K562 (cell line): ENCODE data around the gene SSTR5. TPM values are rescaled to one million over a fixed set of nuclear protein-coding genes. Genes with fewer than 3 reads are reported as not detected.

Experiments used
- ATAC-seq: fragments of 200-7000 bp; cut with Tn5 transposase; 3 replicates; pipeline ENCODE4 v1.9.1; 2020; ENCODE audit warnings: moderate library complexity
- BruUV-seq: library from RNA; stranded (reverse); fragments of 400-500 nt; replicated peaks from 2 replicates; lab custom pipeline; 2021; lab: Mats Ljungman, UMichigan
- CTCF ChIA-PET: fragments of 300-600 bp; formaldehyde crosslinking; extraction: SDS; loops from one replicate; lab custom pipeline; 2021; ENCODE audit warnings: low intra/inter-chr PET ratio; lab: Yijun Ruan, JAX
- POLR2A ChIA-PET: fragments of 300-600, 350-650 bp; sonication (Branson Sonifier 250); formaldehyde crosslinking; extraction: SDS; loops from one replicate; lab custom pipeline; 2021; ENCODE audit warnings: antibody characterized with exemption, inconsistent platforms; lab: Yijun Ruan, JAX
- DNase-seq, 4 experiments: peaks; one replicate each; pipeline versions ENCODE4 v3.0.0 to v3.0.0-alpha.2; 2011 to 2018; ENCODE audit warnings: low spot score in 3 of 4, mixed read lengths in 3 of 4; ENCODE audit errors: extremely low read depth in 1 of 4
- FAIRE-seq: peaks from 2 replicates; lab custom pipeline; 2011; peaks lifted over from hg19 to GRCh38; lab: Jason Lieb, UNC
- H2AFZ ChIP-seq: 2 replicates; pipeline ENCODE4 v1.6.0; 2011; ENCODE audit warnings: low read depth, low read length, control low read depth, inconsistent platforms
- H3K27ac ChIP-seq: fragments of 200-600 bp; 3 replicates; pipeline ENCODE4 v1.8.0; 2011; ENCODE audit warnings: low read depth, mild to moderate bottlenecking, control low read depth, inconsistent platforms, low read length, moderate library complexity, mixed read lengths; ENCODE audit errors: extremely low read depth
- H3K27me3 ChIP-seq, 2 experiments: fragments of 300-600 bp in 1 of 2; 2 replicates in 1 of 2; 3 replicates in 1 of 2; pipeline versions ENCODE4 v1.6.0 to v1.8.0; 2011; ENCODE audit warnings: inconsistent platforms in 2 of 2, low read length in 2 of 2, mild to moderate bottlenecking in 1 of 2, mixed read lengths in 1 of 2, moderate library complexity in 1 of 2; ENCODE audit not compliant: control insufficient read depth in 2 of 2, insufficient read depth in 2 of 2
- H3K36me3 ChIP-seq: fragments of 300-600 bp; 3 replicates; pipeline ENCODE4 v1.8.0; 2011; ENCODE audit warnings: mild to moderate bottlenecking, low read length, inconsistent platforms; ENCODE audit not compliant: control insufficient read depth, insufficient read depth
- H3K4me1 ChIP-seq, 2 experiments: fragments of 200-600 bp in 1 of 2; replicated peaks in 1 of 2; 2 replicates in 1 of 2; 3 replicates in 1 of 2; pipeline versions ENCODE4 v1.5.1 to v1.8.0; 2011; ENCODE audit warnings: inconsistent platforms in 2 of 2, low read length in 2 of 2, mild to moderate bottlenecking in 1 of 2, mixed read lengths in 1 of 2, moderate library complexity in 1 of 2; ENCODE audit not compliant: control insufficient read depth in 2 of 2, insufficient read depth in 2 of 2
- H3K4me2 ChIP-seq: 2 replicates; pipeline ENCODE4 v1.6.1; 2011; ENCODE audit warnings: low read length, control low read depth, inconsistent platforms, mixed read lengths; ENCODE audit not compliant: insufficient read depth
- H3K4me3 ChIP-seq: fragments of 200-600 bp; sonication (generic), shearing (Covaris generic); 2 replicates; pipeline ENCODE4 v1.5.1; 2016; ENCODE audit warnings: control low read depth, inconsistent platforms
- H3K79me2 ChIP-seq: fragments of 200-600 bp; 3 replicates; pipeline ENCODE4 v1.8.0; 2011; ENCODE audit warnings: low read length, inconsistent platforms; ENCODE audit not compliant: control insufficient read depth, insufficient read depth
- H3K9ac ChIP-seq, 2 experiments: 2 replicates each; pipeline versions ENCODE4 v1.6.0 to v1.6.1; 2011; ENCODE audit warnings: low read depth in 2 of 2, low read length in 2 of 2, control low read depth in 1 of 2, inconsistent platforms in 1 of 2, mild to moderate bottlenecking in 1 of 2, mixed read lengths in 1 of 2; ENCODE audit not compliant: insufficient read depth in 1 of 2
- H3K9me1 ChIP-seq: one replicate; pipeline ENCODE4 v1.6.0; 2011; ENCODE audit warnings: inconsistent platforms, mild to moderate bottlenecking, low read length, moderate library complexity; ENCODE audit not compliant: control insufficient read depth, insufficient read depth
- H3K9me3 ChIP-seq: replicated peaks from 2 replicates; pipeline ENCODE4 v1.5.1; 2011; ENCODE audit warnings: low read depth, low read length, inconsistent platforms; ENCODE audit not compliant: control insufficient read depth, insufficient read depth
- H4K20me1 ChIP-seq: replicated peaks from 2 replicates; pipeline ENCODE4 v1.6.1; 2011; ENCODE audit warnings: low read length, inconsistent platforms, mixed read lengths; ENCODE audit not compliant: control insufficient read depth, insufficient read depth
- CREBBP ChIP-seq: IDR thresholded peaks from one replicate; pipeline ENCODE4 v1.6.1; 2012; ENCODE audit warnings: low read depth, mild to moderate bottlenecking, control low read depth, inconsistent platforms, low read length
- CTCF ChIP-seq, 3 experiments: IDR thresholded peaks in 2 of 3; conservative IDR thresholded peaks in 1 of 3; 2 replicates each; pipeline ENCODE4 v1.5.1; 2011 to 2012; ENCODE audit warnings: low read length in 3 of 3, mild to moderate bottlenecking in 3 of 3, control low read depth in 2 of 3, improper control_type of control experiment in 1 of 3, inconsistent platforms in 1 of 3, low read depth in 1 of 3, mixed read lengths in 1 of 3, moderate library complexity in 1 of 3; ENCODE audit not compliant: insufficient read depth in 2 of 3
- MTF1 ChIP-seq: fragments of 250-450 bp; sonication (Bioruptor Pico); IDR thresholded peaks from 2 replicates; pipeline ENCODE4 v1.9.0; 2021; ENCODE audit warnings: moderate library complexity, mild to moderate bottlenecking, inconsistent platforms, borderline replicate concordance
- PYGO2 ChIP-seq: fragments of 450-650 bp; IDR thresholded peaks from 2 replicates; pipeline ENCODE4 v1.6.1; 2016; ENCODE audit warnings: mild to moderate bottlenecking, missing genetic modification characterization, moderate library complexity, missing compliant biosample characterization
- SRF ChIP-seq, 2 experiments: fragments of 250-450, 450-650 bp in 1 of 2; sonication (Bioruptor Pico) in 1 of 2; sonication (generic) in 1 of 2; formaldehyde crosslinking; IDR thresholded peaks; 2 replicates each; pipeline versions ENCODE4 v1.5.0 to v1.5.1; 2020 to 2022; ENCODE audit warnings: mild to moderate bottlenecking in 1 of 2, missing genetic modification reagents in 1 of 2
- TCF7L2 ChIP-seq: fragments of 150-350 bp; IDR thresholded peaks from 2 replicates; pipeline ENCODE4 v1.6.1; 2016; ENCODE audit warnings: low read depth, mild to moderate bottlenecking, low read length, moderate library complexity
- WGBS: fragments of 100-300 bp; shearing (Covaris generic); methylation state at CpG from one replicate; pipeline ENCODE4 v1.1.6; 2016; ENCODE audit warnings: low coverage, mixed read lengths; ENCODE audit not compliant: insufficient coverage; ENCODE audit errors: missing lambda C conversion rate; 5-methylcytosine and 5-hydroxymethylcytosine counted together
- in situ Hi-C: fragments of 300-500 bp; cut with MboI; formaldehyde crosslinking; loops from 4 replicates; pipeline ENCODE4 v1.15.0; 2018; ENCODE audit warnings: inconsistent platforms, mixed read lengths
- intact Hi-C: fragments of 100-400 bp; cut with micrococcal nuclease; formaldehyde crosslinking; loops from 2 replicates; pipeline ENCODE4 v1.14.2; 2022
- polyA plus RNA-seq, 8 experiments: library from polyadenylated mRNA; depleted of rRNA in 4 of 8; stranded (reverse) in 5 of 8; unstranded in 3 of 8; fragments of >200 nt; fragmentation: Nextera tagmentation in 2 of 8; fragmentation: Illumina TruSeq in 1 of 8; extraction: Ambion mirVana in 2 of 8; extraction: Trizol in 1 of 8; gene quantifications; 2 replicates each; pipeline versions ENCODE4 v1.2.1 to v1.2.3, GENCODE V29; 2011 to 2014; ENCODE audit warnings: inconsistent platforms in 1 of 8, missing spikeins in 1 of 8
- total RNA-seq, 7 experiments: library from RNA; depleted of rRNA in 6 of 7; stranded (reverse); fragments of >200 nt in 6 of 7; fragmentation: Illumina TruSeq in 2 of 7; extraction: Trizol in 2 of 7; gene quantifications; 2 replicates each; pipeline versions ENCODE4 v1.2.1 to v1.2.3, GENCODE V29; 2011 to 2021; ENCODE audit warnings: low replicate concordance in 1 of 7
- TF ChIP-seq, protein P1 (sequence below): sonication (generic); formaldehyde crosslinking; IDR thresholded peaks from 2 replicates; pipeline ENCODE4 v1.8.0; 2022; ENCODE audit warnings: missing genetic modification reagents, mild to moderate bottlenecking, moderate library complexity, borderline replicate concordance

The SSTR5 gene
- total and polyA plus RNA-seq, 9 of the 15 experiments (the other 6 are each of a cell fraction or from before 2014, with no cell fraction given): not detected

DNA sequence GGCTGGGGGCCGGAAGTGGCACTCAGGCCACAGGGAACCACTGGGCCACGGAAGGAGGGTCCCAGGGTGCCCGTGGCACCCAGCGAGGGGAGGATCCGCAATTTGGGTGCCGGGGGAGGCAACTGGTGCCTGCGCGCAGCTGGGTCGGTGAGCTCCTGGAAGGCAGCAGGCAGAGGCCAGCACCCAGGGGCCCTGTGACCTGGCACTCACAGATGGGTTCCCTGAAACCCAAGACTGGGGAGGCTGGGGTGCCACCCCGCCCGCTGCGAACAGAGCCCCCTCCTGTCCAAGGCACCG lies 663 bp downstream of the SSTR5 start (continued):
- no peak for TF ChIP-seq MTF1 (CRISPR knock-in tag)
- TF ChIP-seq CREBBP: no peak
- TF ChIP-seq, all 486 proteins: peak for 0

GRCh38 chr16:1073566-1074378 lies 1.2 kb downstream of the SSTR5 start:
- in situ Hi-C loops: no loop called here
- 8% methylated on average over 17 of the region's 30 CpGs for WGBS
- peaks cover 0 to 37% of the 10 kb centered on the region in 2 experiments; a peak in 1 of 5 replicates for H3K4me1 ChIP-seq
- no peaks in the 10 kb centered on the region for H3K36me3 ChIP-seq
- FAIRE-seq (no peak), ATAC-seq (peak; percentile 58; the same call in 2 of the 3 replicates)
- no peaks in the 10 kb centered on the region for H3K9me3 ChIP-seq
- no peaks in the 10 kb centered on the region for H3K79me2 ChIP-seq
- H3K9me1 ChIP-seq: no peaks in the 10 kb centered on the region
- H3K27me3 ChIP-seq: peaks cover 1 to 24% of the 10 kb centered on the region in 2 experiments; a peak in 4 of 5 replicates
- no TSS peak for BruUV-seq
- TF ChIP-seq, protein P1, sequence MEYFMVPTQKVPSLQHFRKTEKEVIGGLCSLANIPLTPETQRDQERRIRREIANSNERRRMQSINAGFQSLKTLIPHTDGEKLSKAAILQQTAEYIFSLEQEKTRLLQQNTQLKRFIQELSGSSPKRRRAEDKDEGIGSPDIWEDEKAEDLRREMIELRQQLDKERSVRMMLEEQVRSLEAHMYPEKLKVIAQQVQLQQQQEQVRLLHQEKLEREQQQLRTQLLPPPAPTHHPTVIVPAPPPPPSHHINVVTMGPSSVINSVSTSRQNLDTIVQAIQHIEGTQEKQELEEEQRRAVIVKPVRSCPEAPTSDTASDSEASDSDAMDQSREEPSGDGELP (CRISPR knock-in tag): peak; percentile 16; the same call in 1 of the 2 replicates
- TF ChIP-seq PYGO2 (tag) (no peak), TCF7L2 (no peak), SRF (CRISPR knock-in tag; IDR thresholded peaks at IDR 0.05) (no peak), CTCF (IDR thresholded peaks at IDR 0.05 in 2 of 3, conservative IDR thresholded peaks at IDR 0.05 in 1 of 3; ENCODE audit: insufficient read depth in 2 of 3, low read depth in 1 of 3, low read length in 3 of 3) (peak; percentile 25 to 41 (median 38); a peak in 5 of 6 replicates)
- TF ChIP-seq, all 486 proteins: peak for 2
- peak in 3 of 4 experiments; percentile 24 to 40 (median 30) for DNase-seq
- no peak overlapping the region for H2AFZ ChIP-seq
- intact Hi-C loops: no loop called here
- H3K4me2 ChIP-seq: no peak overlapping the region
- H4K20me1 ChIP-seq: no peaks in the 10 kb centered on the region; the same call in 1 of the 2 replicates
- H3K9ac ChIP-seq: no peak overlapping the region
- ChIA-PET CTCF (interaction anchor here (0.6 kb wide), 1 partner anchor 28 kb away, joined by 3 read pairs; no protein-coding TSS in a partner anchor), POLR2A (interaction anchor here (0.6 kb wide), 1 partner anchor 1616 kb away, joined by 3 read pairs; no protein-coding TSS in a partner anchor)
- H3K4me3 ChIP-seq: no peak overlapping the region
- H3K27ac ChIP-seq: no peak overlapping the region
